Cortex of kidney (tissue), 1 donor: ENCODE results near the gene ZNF341.

Experiments used
- DNase-seq: peaks from one replicate; lab custom pipeline; 2025; lab: John Stamatoyannopoulos, UW

Gene ZNF341

DNA sequence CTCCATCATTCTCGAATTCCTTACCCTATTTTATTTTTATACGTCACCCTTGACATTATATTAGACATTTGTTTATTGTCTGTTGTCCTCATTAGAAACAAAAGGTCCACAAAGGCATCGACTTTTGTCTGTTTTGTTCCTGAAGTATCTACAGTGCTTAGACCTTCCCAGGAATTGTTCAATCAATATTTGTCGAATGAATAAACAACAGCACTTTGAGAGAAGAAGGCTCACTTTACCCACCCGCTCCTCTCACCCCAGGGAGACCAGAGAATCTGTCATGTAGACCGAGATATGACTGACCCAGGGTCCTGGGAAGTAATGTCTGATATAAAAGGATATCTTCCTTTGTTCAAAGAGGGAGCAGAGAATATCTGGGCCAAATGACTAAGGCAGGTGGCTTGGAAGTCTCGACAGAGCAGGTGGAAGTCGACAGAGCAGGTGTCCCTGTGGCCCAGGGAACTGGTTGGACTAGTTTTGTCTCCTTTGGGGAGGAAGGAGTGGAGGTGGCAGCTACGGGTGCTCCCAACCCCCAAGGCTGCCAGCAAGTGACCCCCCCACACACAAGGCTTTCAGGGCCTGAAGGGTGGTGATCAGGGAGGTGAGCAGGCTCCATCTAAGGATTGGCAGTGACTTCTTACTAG lies 64.6 kb downstream of the ZNF341 start:
- no peak for DNase-seq

DNA sequence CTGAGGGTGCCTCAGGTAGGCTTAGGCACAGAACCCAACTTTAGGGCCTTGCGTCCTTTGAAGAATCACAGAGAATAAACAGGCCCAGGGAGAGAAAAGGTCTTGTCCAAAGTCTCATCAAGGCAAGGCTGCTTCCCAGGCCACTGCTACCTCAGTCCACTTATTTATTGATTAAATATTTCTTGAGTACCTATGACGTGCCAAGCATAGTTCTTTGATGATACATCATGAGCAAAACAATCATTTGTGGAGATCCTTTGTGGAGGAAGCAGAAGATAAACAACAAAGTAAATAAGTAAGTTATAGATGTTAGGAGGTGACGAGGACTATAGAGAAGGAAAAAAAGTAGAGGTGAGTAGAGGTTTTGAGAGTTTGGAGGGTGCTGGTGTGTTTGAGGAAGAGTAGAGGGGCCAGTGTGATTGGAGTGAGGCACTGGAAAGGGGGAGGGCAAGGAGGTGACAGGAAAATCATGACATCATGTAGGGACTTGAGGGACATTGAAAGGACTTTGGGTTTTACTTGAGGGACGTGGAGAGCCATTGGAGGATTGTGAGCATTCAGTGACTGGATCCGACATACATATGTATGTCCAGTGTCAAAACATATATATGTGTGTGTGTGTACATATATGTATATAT lies 65.2 kb downstream of the ZNF341 start:
- DNase-seq, result no peak

DNA sequence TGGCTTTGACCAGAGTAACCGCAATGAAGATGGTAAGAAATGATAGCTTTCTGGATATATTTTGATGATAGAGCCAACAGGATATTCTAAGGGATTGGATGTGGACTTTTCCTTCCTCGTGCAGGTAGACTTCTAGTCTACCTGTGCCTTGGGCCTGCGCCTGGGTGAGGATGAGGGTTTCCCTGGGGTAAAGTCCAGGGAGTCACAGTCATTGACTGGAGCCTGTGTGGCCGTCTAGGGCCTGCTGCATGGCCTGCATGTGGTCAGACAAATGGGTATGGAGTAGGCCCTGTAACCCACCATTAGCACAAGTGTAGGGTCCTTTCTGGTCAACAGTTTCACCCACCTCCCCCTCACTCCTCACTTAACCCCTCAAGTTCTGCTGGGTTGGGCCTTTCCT lies 66.6 kb downstream of the ZNF341 start:
- no peak for DNase-seq

GRCh38 chr20:33803921-33804337 lies 72.1 kb downstream of the ZNF341 start:
- no peak for DNase-seq

DNA sequence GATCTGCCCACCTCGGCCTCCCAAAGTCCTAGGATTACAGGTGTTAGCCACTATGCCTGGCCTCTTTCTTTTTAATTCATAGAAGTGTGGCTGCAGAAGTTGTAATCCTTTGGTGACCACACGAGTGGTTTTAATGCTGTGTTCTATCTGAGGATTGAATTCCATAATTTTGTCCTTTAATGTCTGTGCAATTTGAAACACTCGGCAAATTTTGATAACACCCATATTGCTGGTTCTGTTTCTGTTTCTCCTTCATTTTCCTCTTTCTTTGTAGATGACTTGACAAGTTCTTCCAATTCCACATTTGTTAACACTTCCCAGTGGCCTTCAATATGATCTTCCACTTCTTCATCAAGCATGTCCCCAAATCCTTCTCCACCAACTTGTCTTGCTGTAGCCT lies 76.6 kb downstream of the ZNF341 start:
- DNase-seq, result no peak

- DNase-seq, result no peak
Observed at GRCh38 chr20:33810259-33810658, 78.5 kb downstream of the ZNF341 start.

GRCh38 chr20:33810885-33811775 lies 79.3 kb downstream of the ZNF341 start, which contains the start of gene CHMP4B:
TSS of gene CHMP4B (plus strand) at chr20:33811348. CDS start at chr20:33811469, 121 bp downstream.
- peak; percentile 97 for DNase-seq

DNA sequence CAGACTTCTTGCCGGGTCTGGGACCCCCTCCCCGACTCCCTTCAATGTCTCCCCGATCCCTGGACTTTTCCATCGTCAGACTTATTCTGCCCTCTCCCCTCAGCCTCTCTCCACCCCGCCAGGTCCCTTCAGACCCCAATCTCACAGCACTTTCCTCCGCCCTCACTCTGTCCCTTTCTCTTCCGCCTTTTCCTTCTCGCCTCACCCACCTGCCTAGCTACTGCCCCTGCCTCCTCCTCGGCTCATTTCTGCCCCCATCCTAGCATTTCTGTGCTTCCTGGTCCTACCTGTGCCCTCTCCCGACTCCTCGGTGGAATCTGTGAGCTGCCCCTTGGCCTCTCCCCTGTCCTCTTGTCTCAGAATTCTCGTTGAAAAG lies 80.0 kb downstream of the ZNF341 start:
- DNase-seq, result no peak

- DNase-seq, result no peak
Observed at GRCh38 chr20:33812152-33812849, 80.5 kb downstream of the ZNF341 start.

DNA sequence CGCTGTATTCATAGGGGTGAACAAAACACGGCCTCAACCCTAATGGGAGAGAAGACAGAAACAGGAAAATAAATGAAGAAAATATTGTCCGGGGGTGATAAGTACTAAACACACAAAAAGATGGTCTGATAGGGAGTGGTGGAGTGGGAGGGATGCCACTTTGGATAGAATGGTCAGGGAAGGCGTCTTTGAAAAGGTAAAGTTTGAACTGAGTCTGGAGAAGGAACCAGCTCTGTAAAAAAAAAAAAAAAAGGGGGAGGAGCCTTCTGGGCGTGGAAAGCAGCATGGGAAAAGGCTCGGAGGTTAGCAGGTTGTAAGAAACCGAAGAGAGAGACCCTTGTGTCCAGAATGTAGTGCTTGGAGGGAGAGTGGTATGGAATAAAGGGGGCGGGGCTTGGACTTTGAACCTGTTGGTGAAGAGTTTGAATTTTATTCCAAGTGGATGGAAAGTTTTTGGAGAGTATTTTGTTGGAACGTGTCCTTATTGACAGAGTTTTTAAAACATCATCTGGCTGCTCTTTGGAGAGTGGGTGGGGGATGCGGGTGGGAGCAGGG lies 81.2 kb downstream of the ZNF341 start:
- no peak for DNase-seq

DNA sequence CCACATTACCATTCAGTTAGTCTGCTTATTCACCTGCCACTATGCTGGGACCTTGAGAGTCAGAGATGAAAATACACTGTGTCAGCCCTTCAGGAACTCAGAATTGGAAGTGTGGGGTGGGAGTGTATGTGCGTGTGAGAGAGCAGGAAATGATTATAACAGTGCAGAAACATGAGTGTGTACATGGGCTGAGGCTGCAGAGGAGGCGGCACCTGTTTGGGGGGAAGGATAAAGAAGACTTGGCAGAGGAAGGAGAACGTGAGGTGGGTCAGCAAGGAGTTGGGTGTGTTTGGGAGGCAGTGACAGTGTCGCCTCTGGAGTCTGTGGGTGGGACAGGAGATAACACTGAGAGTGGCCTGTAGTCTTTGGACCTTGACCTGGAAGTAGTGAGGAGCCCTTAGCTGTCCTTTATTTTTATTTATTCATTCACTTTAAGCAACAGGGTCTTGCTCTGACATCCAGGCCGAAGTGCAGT lies 82.5 kb downstream of the ZNF341 start:
- DNase-seq, result no peak

DNA sequence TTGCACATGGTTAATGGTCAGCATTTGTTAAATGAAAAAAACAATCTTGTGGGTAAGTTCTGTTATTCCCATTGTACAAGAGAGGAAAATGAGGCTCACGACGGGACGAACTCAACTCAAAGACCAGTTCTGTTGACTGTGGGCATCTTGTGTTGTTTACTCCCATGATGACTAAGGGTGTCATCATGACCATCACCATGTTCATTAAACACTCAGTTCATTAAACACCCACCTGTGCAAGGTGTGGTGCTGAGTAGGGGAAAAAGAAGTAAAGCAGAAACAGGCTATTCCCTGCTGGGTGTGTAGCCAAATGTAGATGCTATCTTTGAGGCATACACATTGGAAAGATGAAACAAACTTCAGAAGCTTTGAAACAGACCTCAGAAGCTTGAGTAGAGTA lies 83.9 kb downstream of the ZNF341 start:
- no peak for DNase-seq

GRCh38 chr20:33816191-33816590 lies 84.4 kb downstream of the ZNF341 start:
- DNase-seq, result no peak

DNA sequence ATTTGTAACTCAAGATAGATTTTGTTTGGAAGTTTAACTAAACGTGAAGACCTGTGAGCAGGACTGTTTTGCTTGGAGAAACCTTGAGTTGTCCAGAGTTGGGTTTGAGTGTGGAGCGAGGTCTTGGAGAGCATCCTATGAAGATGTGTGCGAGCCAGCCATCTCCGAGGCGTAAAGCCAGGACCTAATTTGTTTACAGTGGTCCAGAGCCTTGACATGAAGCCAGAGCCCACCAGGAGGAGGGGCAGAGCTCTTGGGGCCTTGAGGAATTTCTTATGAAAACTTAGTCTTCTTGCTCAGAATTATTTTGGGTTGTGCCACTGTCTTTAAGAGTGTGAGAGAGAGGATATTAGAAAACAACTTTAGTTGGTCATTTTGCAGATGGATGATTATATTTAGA lies 85.6 kb downstream of the ZNF341 start:
- DNase-seq, result no peak

DNA sequence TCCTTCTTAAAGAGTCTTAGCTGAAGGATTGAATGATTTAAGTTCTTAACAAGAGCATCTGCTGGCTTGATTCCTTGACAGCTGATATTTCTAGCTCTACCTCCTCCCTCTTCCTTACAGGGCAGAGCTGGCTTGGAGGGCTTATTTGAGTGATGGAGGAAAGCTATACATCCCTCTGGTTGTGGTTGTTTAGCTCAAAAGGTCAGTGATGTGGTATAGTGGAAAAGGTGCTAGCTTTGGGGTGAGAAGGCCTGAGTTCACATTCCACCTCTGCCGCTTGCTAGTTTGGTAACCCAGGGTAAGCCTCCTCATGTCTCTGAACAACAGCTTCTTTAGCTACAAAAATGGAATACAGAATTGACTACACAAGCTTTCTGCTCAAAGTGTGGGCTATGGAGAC lies 87.7 kb downstream of the ZNF341 start:
- DNase-seq, result no peak

DNA sequence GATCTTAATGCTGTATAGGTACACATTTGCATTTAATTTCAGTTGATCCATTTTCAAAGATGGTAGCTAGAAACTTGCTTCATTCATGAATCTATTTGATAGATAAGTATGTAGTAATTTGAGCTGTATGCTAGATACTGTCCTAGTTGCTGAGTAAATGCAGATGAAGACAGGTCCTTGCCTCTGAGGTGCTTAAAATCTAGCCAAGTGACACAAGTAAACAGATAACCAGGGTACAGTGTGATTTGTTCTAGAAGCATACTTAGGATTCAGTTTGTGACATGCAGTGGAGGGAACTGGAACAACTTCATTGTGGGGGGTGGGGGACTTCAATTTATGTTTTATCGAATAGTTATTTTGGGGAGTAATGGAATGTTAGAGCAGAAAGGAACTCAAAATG lies 88.6 kb downstream of the ZNF341 start:
- DNase-seq, result no peak

GRCh38 chr20:33821270-33821836 lies 89.6 kb downstream of the ZNF341 start:
- DNase-seq, result no peak

DNA sequence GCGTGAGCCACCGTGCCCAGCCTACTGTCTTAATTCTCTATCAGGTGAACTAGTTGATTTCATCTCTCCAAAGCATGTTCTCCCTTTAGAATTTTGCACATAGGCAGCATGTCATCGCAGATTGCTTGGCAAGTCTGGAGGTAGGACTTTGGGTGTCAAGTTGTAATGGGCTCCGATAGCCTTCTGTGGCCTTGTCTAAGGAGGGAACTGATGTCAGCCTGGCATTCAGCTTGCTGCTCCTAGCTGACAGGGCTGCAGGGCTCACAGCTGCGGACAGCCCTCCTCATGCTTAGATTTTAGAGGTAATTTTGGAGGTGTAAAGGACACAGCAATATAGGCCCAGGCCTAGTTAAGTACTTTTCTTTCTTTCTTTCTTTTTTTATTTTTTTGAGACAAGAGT lies 90.6 kb downstream of the ZNF341 start:
- DNase-seq, result no peak

- no peak for DNase-seq
Observed at GRCh38 chr20:33822991-33823390, 91.2 kb downstream of the ZNF341 start.

GRCh38 chr20:33824852-33825251 lies 93.1 kb downstream of the ZNF341 start:
- DNase-seq, result no peak
